ENCODE measurements around the gene TRIM29. TPM values are rescaled to one million over a fixed set of nuclear protein-coding genes. Genes with fewer than 3 reads are reported as not detected.
A peak's percentile ranks its signal among the peaks of the same experiment; 100 is the strongest.
"Not testable (repeated sequence)": the region's sequence is repeated elsewhere in the genome, so short reads cannot be mapped to it uniquely, and the experiment has no call there.

Gene TRIM29, protein sequence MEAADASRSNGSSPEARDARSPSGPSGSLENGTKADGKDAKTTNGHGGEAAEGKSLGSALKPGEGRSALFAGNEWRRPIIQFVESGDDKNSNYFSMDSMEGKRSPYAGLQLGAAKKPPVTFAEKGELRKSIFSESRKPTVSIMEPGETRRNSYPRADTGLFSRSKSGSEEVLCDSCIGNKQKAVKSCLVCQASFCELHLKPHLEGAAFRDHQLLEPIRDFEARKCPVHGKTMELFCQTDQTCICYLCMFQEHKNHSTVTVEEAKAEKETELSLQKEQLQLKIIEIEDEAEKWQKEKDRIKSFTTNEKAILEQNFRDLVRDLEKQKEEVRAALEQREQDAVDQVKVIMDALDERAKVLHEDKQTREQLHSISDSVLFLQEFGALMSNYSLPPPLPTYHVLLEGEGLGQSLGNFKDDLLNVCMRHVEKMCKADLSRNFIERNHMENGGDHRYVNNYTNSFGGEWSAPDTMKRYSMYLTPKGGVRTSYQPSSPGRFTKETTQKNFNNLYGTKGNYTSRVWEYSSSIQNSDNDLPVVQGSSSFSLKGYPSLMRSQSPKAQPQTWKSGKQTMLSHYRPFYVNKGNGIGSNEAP
- total RNA-seq (2014; rRNA removed; shearing (Covaris generic)), result 1.4 and 2.8 TPM in 2 replicates

- no peak for DNase-seq (ENCODE audit: low spot score)
Observed at GRCh38 chr11:120137611-120138521, at the start of gene TRIM29. TSS of gene TRIM29 (minus strand) at chr11:120138113. CDS start at chr11:120138031, 82 bp downstream.

- no peak for DNase-seq (ENCODE audit: low spot score)
Observed at GRCh38 chr11:120186774-120187591, 49.1 kb upstream of the TRIM29 start.

DNA sequence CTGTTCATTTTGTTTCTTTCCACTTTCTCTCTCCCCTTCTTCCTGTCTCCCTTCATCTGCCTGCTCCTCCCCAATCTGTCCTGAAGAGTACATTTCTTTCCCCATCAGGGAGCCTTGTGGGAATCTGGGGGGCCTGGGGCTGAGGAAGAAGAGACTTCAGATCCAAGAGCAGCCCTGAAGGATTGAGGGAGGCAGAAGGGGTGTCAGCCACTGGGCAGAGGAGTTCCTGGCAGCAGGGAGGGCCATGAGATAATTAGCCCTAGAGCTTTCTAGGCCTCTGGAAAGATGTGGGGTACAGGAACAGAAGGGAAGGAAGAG lies 48.5 kb upstream of the TRIM29 start:
- no peak for DNase-seq (ENCODE audit: low spot score)

DNA sequence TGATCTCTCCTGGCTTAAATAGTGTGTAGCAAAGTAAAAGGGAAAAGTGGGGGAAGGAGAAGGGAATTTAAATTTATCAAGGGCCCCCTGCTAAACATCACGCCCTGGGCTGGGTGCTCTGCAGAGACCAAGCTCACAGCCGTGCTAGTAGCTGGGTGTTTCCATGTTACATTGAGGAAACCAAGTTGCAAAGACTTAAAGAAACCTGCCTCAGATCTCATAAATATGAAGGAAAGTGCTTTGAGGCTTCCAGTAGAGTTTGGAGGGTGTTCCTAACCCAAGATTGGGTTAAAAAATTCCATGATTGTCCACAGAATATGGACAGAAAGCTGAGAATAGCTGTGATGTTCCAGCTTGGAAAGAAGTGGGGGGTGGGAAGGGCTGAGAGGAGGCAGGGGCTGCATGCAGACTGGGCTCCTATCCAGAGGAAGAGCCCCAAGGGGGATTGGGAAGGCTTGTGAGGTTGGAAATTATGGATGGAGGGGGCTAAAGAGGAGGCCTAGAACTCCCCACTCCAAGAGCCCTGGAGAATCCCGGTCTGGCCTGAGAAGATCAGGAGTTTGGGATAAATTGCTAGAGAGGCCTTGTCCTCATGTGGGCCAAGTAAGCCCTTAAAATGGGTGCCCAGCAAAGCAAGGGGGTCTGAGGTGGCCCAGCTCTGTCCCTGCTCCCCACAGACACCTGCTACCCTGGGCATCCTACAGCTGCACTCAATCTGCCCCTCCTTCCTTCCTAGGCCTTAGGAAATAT lies 48.0 kb upstream of the TRIM29 start:
- DNase-seq (ENCODE audit: low spot score), result no peak

DNA sequence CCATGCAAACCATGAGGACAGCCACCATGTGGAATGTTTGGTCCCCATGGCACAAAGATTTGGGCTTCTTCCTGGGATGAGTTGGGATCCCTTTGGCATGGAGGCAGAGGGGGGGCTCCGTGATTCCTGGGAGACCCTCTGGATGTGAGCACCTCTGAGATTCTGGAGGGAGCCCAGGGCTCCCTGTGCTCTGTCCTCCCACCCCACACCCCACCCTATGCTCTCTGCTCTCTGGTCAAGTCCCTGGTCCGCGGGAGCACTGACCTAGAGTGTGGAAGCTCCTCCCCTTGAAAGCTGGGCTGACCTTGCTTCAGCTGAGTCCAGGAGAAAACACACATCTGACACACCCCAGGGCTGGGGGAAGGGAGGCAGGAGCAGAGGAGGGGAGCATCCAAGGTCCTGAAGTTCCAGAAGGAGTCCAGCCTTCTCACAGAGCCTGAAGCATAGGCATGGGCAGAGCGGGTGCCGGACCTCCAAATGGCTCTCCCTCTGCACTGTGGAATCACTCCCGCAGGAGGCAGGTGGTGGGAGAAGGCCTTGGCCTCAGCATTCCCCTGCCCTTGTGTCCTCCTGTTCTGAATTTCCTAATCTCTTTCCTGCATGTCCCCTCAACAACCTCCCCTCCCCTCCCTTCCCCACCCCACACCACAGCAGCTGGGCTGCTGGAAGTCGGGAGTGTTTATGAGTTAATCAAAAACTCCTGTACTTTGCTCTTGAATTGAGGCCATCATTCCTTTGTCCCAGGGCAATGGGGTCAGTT lies 47.2 kb upstream of the TRIM29 start:
- DNase-seq (ENCODE audit: low spot score), result no peak

DNA sequence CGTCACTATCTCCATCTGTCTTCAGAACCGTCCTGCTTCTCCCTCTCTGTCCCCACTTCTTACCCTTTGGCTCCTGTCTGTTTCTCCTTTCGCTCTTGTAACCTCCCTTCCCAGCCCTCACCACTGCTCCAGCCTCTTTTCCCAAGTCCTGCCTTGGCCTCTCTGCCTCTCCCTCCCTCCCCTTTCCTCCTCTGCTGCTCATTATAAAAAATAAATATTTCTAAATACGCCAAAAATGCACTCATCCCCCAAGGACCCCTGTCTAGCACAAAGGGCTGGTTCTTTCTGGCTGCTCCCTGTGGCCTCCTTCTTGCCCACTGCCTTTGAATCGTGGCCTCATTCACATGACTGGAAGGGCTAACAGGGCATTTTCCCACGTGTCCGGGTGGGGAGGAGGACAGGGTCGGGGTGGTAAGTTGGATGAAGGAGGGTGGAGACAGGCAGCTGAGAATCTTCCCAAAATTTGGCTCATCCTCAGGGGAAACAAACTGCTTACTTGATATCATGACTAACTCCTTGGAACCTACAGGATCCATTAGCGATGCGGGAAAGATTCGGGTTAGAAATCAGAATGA lies 46.5 kb upstream of the TRIM29 start:
- no peak for DNase-seq (ENCODE audit: low spot score)

DNA sequence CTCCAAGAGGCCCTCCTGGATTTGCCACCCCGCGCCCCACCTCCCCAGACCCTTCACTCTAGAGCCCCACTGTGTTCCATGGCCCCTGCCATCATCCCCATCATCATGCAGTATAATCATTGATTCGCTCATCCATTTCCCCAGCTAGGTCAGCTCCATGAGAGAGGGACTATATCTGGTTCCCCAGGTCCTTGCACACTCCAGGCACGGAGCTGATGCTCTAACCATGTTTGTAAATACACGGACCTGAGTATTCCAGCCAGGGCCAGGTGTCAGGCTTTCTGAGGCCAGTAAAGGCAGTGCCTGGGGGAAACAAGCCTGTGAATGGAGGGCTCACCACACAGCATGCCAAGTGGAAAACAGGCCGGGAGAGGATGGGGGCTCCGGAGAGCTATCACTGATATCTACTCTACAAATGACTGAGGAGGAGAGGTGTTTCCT lies 45.8 kb upstream of the TRIM29 start:
- DNase-seq (ENCODE audit: low spot score), result no peak

DNA sequence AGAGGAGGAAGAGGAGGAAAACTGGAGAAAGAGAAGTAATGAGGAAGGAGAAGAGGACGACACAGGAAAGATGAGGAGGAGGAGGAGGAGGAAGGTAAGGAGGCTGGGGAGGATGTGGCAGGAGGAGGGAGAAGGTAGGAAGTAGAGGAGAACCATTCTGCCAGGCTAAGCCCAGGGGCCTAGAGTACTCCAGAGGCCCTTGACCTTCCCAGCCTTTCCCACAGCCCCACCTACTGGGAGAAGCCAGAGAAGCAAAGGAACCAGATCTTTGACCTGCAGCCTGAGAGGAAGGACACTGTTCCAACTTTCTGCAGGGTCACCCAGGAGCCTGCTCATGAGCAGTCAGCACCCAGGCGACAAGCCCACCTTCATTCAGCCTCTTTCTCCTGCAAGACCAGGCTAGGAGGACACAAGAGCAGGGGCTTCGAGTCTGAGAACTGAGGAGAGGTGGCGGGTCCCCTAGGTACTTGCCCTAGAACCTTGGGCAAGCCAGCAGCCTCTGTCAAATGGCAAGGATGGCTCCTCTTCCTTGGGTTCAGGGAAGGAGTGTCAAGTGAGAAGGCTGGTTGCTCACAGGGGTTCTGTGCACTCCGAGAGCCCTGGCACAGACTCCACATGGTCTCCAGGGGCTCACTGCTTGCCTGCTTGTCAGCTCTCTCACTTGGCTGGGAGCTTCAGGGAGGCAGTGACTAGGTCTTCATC lies 45.0 kb upstream of the TRIM29 start:
- DNase-seq (ENCODE audit: low spot score), result peak; percentile 31

GRCh38 chr11:120182372-120182771 lies 44.5 kb upstream of the TRIM29 start:
- no peak for DNase-seq (ENCODE audit: low spot score)

DNA sequence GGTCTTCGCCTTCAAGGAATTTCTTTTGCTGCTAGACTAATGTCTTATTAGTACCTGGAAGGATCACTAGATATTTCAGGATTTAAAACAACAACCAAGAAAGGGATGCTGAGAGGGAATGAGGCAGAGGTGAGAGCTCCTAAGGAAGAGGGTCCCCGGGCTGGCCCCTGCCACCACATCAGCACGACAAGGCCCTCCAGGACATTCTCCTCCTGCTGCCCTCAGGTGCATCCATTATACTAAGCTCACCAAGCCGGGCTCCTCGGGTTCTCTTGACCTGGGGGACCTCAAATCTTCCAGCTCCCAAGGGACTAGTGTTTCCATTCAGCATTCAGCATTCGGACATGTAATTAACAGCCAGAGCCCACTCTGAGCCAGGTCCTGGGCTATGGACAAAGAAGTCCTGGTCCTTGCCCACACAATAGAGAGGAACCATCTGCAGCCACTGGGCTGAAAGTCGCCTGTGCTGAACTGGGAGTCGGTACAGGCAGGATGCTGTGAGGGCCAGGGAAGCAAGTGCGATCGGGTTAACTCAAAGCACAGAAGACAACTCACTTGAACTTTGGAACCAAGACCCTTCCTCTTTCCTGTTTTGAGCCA lies 43.6 kb upstream of the TRIM29 start:
- no peak for DNase-seq (ENCODE audit: low spot score)

DNA sequence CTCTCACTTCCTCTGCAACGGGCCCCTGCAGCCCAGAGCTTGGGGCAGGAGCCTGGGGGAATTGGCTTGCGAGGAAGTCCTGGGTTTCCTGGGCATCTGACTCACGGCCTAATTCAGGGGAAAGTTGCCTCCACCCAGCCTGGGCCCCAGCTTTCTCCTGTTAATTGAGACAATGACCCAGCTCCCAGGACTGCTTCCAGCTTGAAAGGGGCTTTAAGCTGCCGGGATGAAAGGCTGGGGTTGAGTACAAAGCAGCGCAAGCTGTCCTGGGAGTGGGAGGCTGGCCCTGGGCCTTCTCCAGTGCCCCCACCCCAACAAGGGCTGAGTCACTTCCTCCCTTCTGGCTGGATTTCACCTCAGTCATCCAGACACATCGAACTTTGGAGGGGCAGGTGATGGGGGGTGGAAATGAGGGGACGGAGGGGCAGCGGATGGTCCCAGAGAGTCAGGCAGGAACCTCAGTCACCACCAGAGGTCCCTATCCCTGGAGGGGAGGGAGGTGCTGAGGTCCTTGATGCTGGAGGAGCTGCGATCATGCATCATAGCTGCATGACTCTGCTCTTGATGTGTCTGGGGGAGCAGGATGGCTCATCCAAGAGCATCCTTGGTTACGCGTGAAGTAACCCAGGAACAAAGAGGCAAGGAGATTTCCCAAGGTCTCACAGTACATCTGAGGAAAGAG lies 42.8 kb upstream of the TRIM29 start:
- DNase-seq (ENCODE audit: low spot score), result no peak

- DNase-seq (ENCODE audit: low spot score), result not testable (repeated sequence)
Observed at GRCh38 chr11:120180063-120180462, 42.1 kb upstream of the TRIM29 start.

DNA sequence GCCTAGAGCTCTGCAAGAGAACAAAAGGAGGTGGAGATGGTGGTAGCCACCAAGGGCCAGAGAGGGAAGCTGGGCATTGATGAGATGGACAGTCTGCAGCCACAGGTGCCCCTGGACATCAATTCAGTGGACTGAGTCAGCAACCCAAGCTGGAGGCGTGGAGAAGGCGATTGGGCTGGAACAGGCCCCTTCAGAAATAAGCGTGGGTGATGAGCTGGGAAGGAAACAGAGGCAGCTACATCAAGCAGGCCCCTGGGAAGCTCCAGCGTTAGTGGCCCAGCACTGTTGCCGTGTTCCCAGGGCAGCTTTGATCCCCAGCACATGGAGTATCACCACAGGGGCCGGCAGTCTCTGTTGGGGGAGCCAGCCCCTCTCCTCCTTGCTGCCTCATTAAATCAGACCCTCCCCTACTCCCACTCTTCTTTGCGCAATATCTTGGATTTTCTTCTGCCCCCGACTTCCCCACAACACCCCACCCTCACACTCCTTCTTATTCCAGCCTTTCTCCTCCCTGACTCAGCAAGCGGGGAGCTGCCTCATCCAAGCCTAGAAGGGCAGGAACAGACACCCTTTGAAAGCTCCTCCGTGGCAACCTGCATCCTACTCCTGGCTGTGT lies 41.3 kb upstream of the TRIM29 start:
- DNase-seq (ENCODE audit: low spot score), result no peak

DNA sequence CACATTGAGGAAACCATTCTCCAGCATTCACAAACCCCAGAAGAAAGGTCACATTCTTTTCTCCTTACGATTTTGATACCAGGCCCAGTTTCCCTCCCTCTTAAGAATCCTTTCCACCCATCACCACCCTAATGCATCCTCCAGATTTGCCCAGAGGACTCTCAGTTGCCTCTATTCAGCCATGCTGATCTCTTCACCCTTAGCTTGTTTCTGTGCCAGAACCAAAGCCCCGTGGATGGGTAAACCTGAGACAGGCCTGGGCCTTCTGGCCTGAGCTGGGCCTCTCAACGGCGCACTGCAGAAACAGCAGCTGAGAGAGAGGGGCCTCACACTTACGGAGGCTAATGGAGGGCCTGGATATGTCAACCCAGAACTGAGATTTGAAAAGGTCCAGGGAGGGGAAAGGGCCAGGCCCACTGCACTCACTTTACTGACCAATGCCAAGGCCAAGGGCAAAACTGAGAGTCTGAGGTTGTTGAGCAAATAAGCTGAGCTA lies 40.7 kb upstream of the TRIM29 start:
- DNase-seq (ENCODE audit: low spot score), result no peak

- DNase-seq (ENCODE audit: low spot score), result no peak
Observed at GRCh38 chr11:120174866-120175265, 37.0 kb upstream of the TRIM29 start.

DNA sequence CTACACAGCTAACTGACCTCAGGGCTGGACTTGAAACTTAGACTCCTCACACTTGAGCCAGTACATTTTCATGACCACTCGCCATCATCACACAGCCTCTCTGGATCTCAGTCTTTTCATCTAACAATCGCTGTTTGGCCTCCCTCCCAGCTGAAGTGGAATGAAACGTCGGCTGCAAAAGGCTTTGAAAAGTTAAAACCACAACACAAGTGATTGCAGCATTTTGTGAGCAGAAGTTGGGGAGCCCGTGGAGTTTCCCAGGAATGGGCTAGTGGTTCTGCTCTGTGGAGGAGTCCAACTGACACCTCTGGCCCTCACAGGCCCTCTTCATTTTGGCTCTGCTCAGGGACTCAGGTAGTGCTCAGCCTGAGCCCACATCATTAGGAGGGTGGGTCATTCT lies 35.9 kb upstream of the TRIM29 start:
- no peak for DNase-seq (ENCODE audit: low spot score)

GRCh38 chr11:120173019-120173705 lies 35.2 kb upstream of the TRIM29 start:
- DNase-seq (ENCODE audit: low spot score), result no peak

All from H4 (cell line).